H9 (cell line): ENCODE results near the gene UTP18. TPM values are rescaled to one million over a fixed set of nuclear protein-coding genes. Genes with fewer than 3 reads are reported as not detected.

Source experiments
- DNase-seq: peaks from one replicate; pipeline ENCODE4 v3.0.0-alpha.2; 2017
- H2AFZ ChIP-seq: one replicate; pipeline ENCODE4 v1.6.1; 2013; ENCODE audit warnings: mild to moderate bottlenecking, low read length, control low read depth, moderate library complexity
- H2AK5ac ChIP-seq: 2 replicates; pipeline ENCODE4 v1.6.1; 2013; ENCODE audit warnings: low read length, control low read depth, mixed read lengths; ENCODE audit not compliant: insufficient read length
- H2BK120ac ChIP-seq: one replicate; pipeline ENCODE4 v1.6.1; 2013; ENCODE audit warnings: low read depth, mild to moderate bottlenecking, low read length, control low read depth, inconsistent platforms; ENCODE audit not compliant: poor library complexity, severe bottlenecking
- H2BK12ac ChIP-seq: 2 replicates; pipeline ENCODE4 v1.6.1; 2013; ENCODE audit warnings: low read length, control low read depth, mixed read lengths, low read depth; ENCODE audit not compliant: insufficient read length
- H2BK15ac ChIP-seq: 2 replicates; pipeline ENCODE4 v1.6.1; 2013; ENCODE audit warnings: low read depth, low read length, control low read depth
- H2BK20ac ChIP-seq: one replicate; pipeline ENCODE4 v1.6.1; 2013; ENCODE audit warnings: low read depth, mild to moderate bottlenecking, low read length, control low read depth, inconsistent platforms; ENCODE audit not compliant: poor library complexity, severe bottlenecking
- H2BK5ac ChIP-seq: 2 replicates; pipeline ENCODE4 v1.6.1; 2013; ENCODE audit warnings: low read length, control low read depth, mixed read lengths; ENCODE audit not compliant: insufficient read length
- H3K14ac ChIP-seq: 2 replicates; pipeline ENCODE4 v1.6.1; 2013; ENCODE audit warnings: low read length, control low read depth; ENCODE audit not compliant: insufficient read depth
- H3K18ac ChIP-seq: 2 replicates; pipeline ENCODE4 v1.6.1; 2013; ENCODE audit warnings: low read depth, mild to moderate bottlenecking, mixed read lengths, low read length, control low read depth; ENCODE audit not compliant: insufficient read length
- H3K23ac ChIP-seq: 2 replicates; pipeline ENCODE4 v1.6.1; 2013; ENCODE audit warnings: low read length, control low read depth, mixed read lengths, low read depth; ENCODE audit not compliant: insufficient read length
- H3K23me2 ChIP-seq: 2 replicates; pipeline ENCODE4 v1.6.1; 2013; ENCODE audit warnings: low read depth, mild to moderate bottlenecking, mixed read lengths, low read length, control low read depth; ENCODE audit not compliant: insufficient read length, poor library complexity, severe bottlenecking
- H3K27ac ChIP-seq: 2 replicates; pipeline ENCODE4 v1.5.1; 2013; ENCODE audit warnings: low read length, control low read depth, mixed read lengths, low read depth; ENCODE audit not compliant: insufficient read length
- H3K27me3 ChIP-seq: 2 replicates; pipeline ENCODE4 v1.6.1; 2013; ENCODE audit warnings: low read length, control low read depth, inconsistent platforms; ENCODE audit not compliant: insufficient read depth
- H3K4ac ChIP-seq: 2 replicates; pipeline ENCODE4 v1.6.1; 2013; ENCODE audit warnings: low read depth, mild to moderate bottlenecking, control low read depth, inconsistent platforms, low read length, moderate library complexity
- H3K4me1 ChIP-seq: 2 replicates; pipeline ENCODE4 v1.6.1; 2013; ENCODE audit warnings: low read length, control low read depth, inconsistent platforms; ENCODE audit not compliant: insufficient read depth
- H3K4me2 ChIP-seq: 2 replicates; pipeline ENCODE4 v1.6.1; 2013; ENCODE audit warnings: low read length, control low read depth, mixed read lengths; ENCODE audit not compliant: insufficient read length, insufficient read depth
- H3K56ac ChIP-seq: 2 replicates; pipeline ENCODE4 v1.6.1; 2013; ENCODE audit warnings: low read depth, mild to moderate bottlenecking, mixed read lengths, low read length, control low read depth; ENCODE audit not compliant: insufficient read length
- H3K79me1 ChIP-seq: 2 replicates; pipeline ENCODE4 v1.6.1; 2013; ENCODE audit warnings: low read depth, mild to moderate bottlenecking, moderate library complexity, low read length, control low read depth, inconsistent platforms; ENCODE audit not compliant: insufficient read depth, poor library complexity, severe bottlenecking
- H3K79me2 ChIP-seq: 2 replicates; pipeline ENCODE4 v1.6.1; 2013; ENCODE audit warnings: low read length, control low read depth, inconsistent platforms; ENCODE audit not compliant: insufficient read depth
- H3K9ac ChIP-seq: 2 replicates; pipeline ENCODE4 v1.6.1; 2013; ENCODE audit warnings: low read length, control low read depth, mixed read lengths; ENCODE audit not compliant: insufficient read length; ENCODE audit errors: extremely low read depth
- H3K9me3 ChIP-seq: one replicate; pipeline ENCODE4 v1.6.1; 2013; ENCODE audit warnings: low read depth, low read length, inconsistent platforms; ENCODE audit not compliant: control insufficient read depth
- H3T11ph ChIP-seq: one replicate; pipeline ENCODE4 v1.6.1; 2013; ENCODE audit warnings: mild to moderate bottlenecking, low read length, control low read depth, inconsistent platforms
- H4K20me1 ChIP-seq: one replicate; pipeline ENCODE4 v1.6.1; 2013; ENCODE audit not compliant: control insufficient read depth, insufficient read length, insufficient read depth
- H4K5ac ChIP-seq: 2 replicates; pipeline ENCODE4 v1.6.1; 2013; ENCODE audit warnings: low read depth, mild to moderate bottlenecking, mixed read lengths, low read length, control low read depth; ENCODE audit not compliant: insufficient read length
- H4K8ac ChIP-seq: replicated peaks from 2 replicates; pipeline ENCODE4 v1.6.1; 2013; ENCODE audit warnings: low read length, control low read depth, mixed read lengths, low read depth; ENCODE audit not compliant: insufficient read length
- H4K91ac ChIP-seq: 2 replicates; pipeline ENCODE4 v1.6.1; 2013; ENCODE audit warnings: low read depth, mild to moderate bottlenecking, moderate library complexity, mixed read lengths, low read length, control low read depth; ENCODE audit not compliant: insufficient read length
- H3K27ac Mint-ChIP-seq, 3 experiments: 2 replicates in 2 of 3; 3 replicates in 1 of 3; pipeline ENCODE4 v1.8.0; 2020 to 2021; ENCODE audit warnings: mixed read lengths in 3 of 3, mild to moderate bottlenecking in 1 of 3, moderate library complexity in 1 of 3
- H3K27me3 Mint-ChIP-seq: 2 replicates; pipeline ENCODE4 v1.8.0; 2021; ENCODE audit warnings: low read depth, mild to moderate bottlenecking, moderate library complexity, mixed read lengths
- H3K36me3 Mint-ChIP-seq, 3 experiments: 2 replicates in 2 of 3; 3 replicates in 1 of 3; pipeline ENCODE4 v1.8.0; 2020 to 2021; ENCODE audit warnings: low read depth in 3 of 3, mixed read lengths in 3 of 3; ENCODE audit not compliant: insufficient read depth in 1 of 3
- H3K4me1 Mint-ChIP-seq, 2 experiments: 2 replicates each; pipeline ENCODE4 v1.8.0; 2020; ENCODE audit warnings: mixed read lengths in 2 of 2
- H3K4me3 Mint-ChIP-seq, 2 experiments: 2 replicates in 1 of 2; 3 replicates in 1 of 2; pipeline ENCODE4 v1.8.0; 2020 to 2021; ENCODE audit warnings: mild to moderate bottlenecking in 2 of 2, mixed read lengths in 2 of 2, moderate library complexity in 1 of 2
- H3K9me3 Mint-ChIP-seq, 2 experiments: 2 replicates in 1 of 2; 3 replicates in 1 of 2; pipeline ENCODE4 v1.8.0; 2020; ENCODE audit warnings: mild to moderate bottlenecking in 2 of 2, mixed read lengths in 2 of 2, moderate library complexity in 1 of 2
- WGBS: extraction: QIAGEN DNeasy Blood & Tissue Kit; methylation state at CpG from one replicate; pipeline ENCODE4 v1.1.7; 2013; ENCODE audit warnings: missing lambda C conversion rate, low lambda C conversion rate, mixed read lengths; ENCODE audit not compliant: insufficient read length; ENCODE audit errors: extremely low coverage; 5-methylcytosine and 5-hydroxymethylcytosine counted together
- total RNA-seq: library from RNA; stranded (reverse); gene quantifications from 2 replicates; pipeline ENCODE4 v1.2.1, GENCODE V29; 2021
- TF ChIP-seq, protein P1 (sequence below): fragments of 200-600 bp; sonication (generic); conservative IDR thresholded peaks from 3 replicates; pipeline ENCODE4 v1.8.0; 2021; ENCODE audit warnings: antibody characterized with exemption, mild to moderate bottlenecking

Gene UTP18
- total RNA-seq, 1 experiment from 2014 or later, result 79.5 TPM

GRCh38 chr17:51245535-51245934, 14.8 kb upstream of the UTP18 start:
- WGBS, result no CpG with 5 or more reads among the region's 1 CpG
- Histone ChIP-seq H3K23ac (no peak overlapping the region), H2BK12ac (no peak overlapping the region), H3K4me2 (no peak overlapping the region), H3K79me1 (no peaks in the 10 kb centered on the region), H3K18ac (no peak overlapping the region), H3K27ac (no peak overlapping the region), H2BK5ac (no peak overlapping the region), H2BK120ac (no peak overlapping the region), H3K9ac (no peak overlapping the region), H3K23me2 (no peaks in the 10 kb centered on the region), H4K91ac (no peak overlapping the region), H3T11ph (no peak overlapping the region), H3K4ac (no peak overlapping the region), H3K79me2 (no peaks in the 10 kb centered on the region; the same call in 1 of the 2 replicates), H2BK15ac (no peak overlapping the region), H3K27me3 (no peaks in the 10 kb centered on the region), H3K4me1 (no peaks in the 10 kb centered on the region), H2BK20ac (no peak overlapping the region), H3K56ac (no peak overlapping the region), H3K9me3 (no peaks in the 10 kb centered on the region), H2AK5ac (no peak overlapping the region), H3K14ac (no peak overlapping the region), H4K20me1 (no peaks in the 10 kb centered on the region), H4K8ac (no peak overlapping the region), H4K5ac (no peak overlapping the region), H2AFZ (no peak overlapping the region)
- no peak overlapping the region for H3K27ac Mint-ChIP-seq
- no peak overlapping the region for H3K4me3 Mint-ChIP-seq
- no peaks in the 10 kb centered on the region; a peak in 1 of 5 replicates for H3K9me3 Mint-ChIP-seq
- no peaks in the 10 kb centered on the region for H3K27me3 Mint-ChIP-seq
- no peaks in the 10 kb centered on the region for H3K4me1 Mint-ChIP-seq
- H3K36me3 Mint-ChIP-seq, result peaks cover 0 to 28% (median 26%) of the 10 kb centered on the region in 3 experiments; a peak in 5 of 7 replicates
- DNase-seq, result no peak
- TF ChIP-seq, protein P1, sequence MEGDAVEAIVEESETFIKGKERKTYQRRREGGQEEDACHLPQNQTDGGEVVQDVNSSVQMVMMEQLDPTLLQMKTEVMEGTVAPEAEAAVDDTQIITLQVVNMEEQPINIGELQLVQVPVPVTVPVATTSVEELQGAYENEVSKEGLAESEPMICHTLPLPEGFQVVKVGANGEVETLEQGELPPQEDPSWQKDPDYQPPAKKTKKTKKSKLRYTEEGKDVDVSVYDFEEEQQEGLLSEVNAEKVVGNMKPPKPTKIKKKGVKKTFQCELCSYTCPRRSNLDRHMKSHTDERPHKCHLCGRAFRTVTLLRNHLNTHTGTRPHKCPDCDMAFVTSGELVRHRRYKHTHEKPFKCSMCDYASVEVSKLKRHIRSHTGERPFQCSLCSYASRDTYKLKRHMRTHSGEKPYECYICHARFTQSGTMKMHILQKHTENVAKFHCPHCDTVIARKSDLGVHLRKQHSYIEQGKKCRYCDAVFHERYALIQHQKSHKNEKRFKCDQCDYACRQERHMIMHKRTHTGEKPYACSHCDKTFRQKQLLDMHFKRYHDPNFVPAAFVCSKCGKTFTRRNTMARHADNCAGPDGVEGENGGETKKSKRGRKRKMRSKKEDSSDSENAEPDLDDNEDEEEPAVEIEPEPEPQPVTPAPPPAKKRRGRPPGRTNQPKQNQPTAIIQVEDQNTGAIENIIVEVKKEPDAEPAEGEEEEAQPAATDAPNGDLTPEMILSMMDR, result no peak
